Psoas muscle (tissue), 8 donors: ENCODE results near the gene AGRN. TPM values are rescaled to one million over a fixed set of nuclear protein-coding genes. Genes with fewer than 3 reads are reported as not detected.

Source experiments
- ATAC-seq, 4 donors: fragments of 200-7000 bp; cut with Tn5 transposase; one replicate each; pipeline ENCODE4 v1.9.1; 2020; ENCODE audit warnings: moderate library complexity in 3 of 4, mild to moderate bottlenecking in 2 of 4
- DNase-seq, 2 donors: peaks; one replicate each; pipeline ENCODE4 v3.0.0-alpha.2; 2020
- H3K27ac ChIP-seq: fragments of 200-600 bp; one replicate; pipeline ENCODE4 v1.8.0; 2022
- H3K27me3 ChIP-seq, 3 donors: fragments of 200-600 bp in 1 of 3; one replicate each; pipeline versions ENCODE4 v1.6.1 to v1.8.0; 2013 to 2022; ENCODE audit warnings: low read length in 2 of 3, mild to moderate bottlenecking in 2 of 3, moderate library complexity in 1 of 3; ENCODE audit not compliant: insufficient read depth in 3 of 3
- H3K36me3 ChIP-seq, 2 donors: fragments of 200-600 bp in 1 of 2; one replicate each; pipeline versions ENCODE4 v1.6.1 to v1.8.0; 2013 to 2022; ENCODE audit warnings: low read depth in 1 of 2, mild to moderate bottlenecking in 1 of 2, moderate library complexity in 1 of 2; ENCODE audit not compliant: insufficient read depth in 1 of 2
- H3K4me1 ChIP-seq: fragments of 200-600 bp; one replicate; pipeline ENCODE4 v1.8.0; 2022
- H3K4me3 ChIP-seq: fragments of 200-600 bp; one replicate; pipeline ENCODE4 v1.8.0; 2022; ENCODE audit warnings: mild to moderate bottlenecking
- H3K9me3 ChIP-seq: fragments of 200-600 bp; one replicate; pipeline ENCODE4 v1.8.0; 2022
- CTCF ChIP-seq: fragments of 200-600 bp; IDR thresholded peaks from one replicate; pipeline ENCODE4 v1.8.0; 2022; ENCODE audit warnings: antibody characterized with exemption
- WGBS, 3 donors: extraction: QIAGEN DNeasy Blood & Tissue Kit; methylation state at CpG; one replicate each; pipeline versions ENCODE4 v1.1.6 to v1.1.7; 2013; 5-methylcytosine and 5-hydroxymethylcytosine counted together
- intact Hi-C, 2 donors: fragments of 100-400 bp; cut with DNase I; formaldehyde crosslinking; loops; one replicate each; pipeline versions ENCODE4 v1.11.0 to v1.14.2; 2022
- polyA plus RNA-seq, 3 donors: library from polyadenylated mRNA; stranded (reverse); fragments of 200-250 nt; gene quantifications; one replicate each; pipeline ENCODE4 v1.2.3, GENCODE V29; 2013
- total RNA-seq, 4 donors: library from RNA; stranded (reverse); fragmentation: NEBNext Ultra II Directional in 2 of 4; extraction: Animal tissue kit (Norgen Biotek cat#: 25700) in 2 of 4; gene quantifications; one replicate each; pipeline versions ENCODE4 v1.2.1 to v1.2.4, GENCODE V29; 2021 to 2023
- donor health status: healthy with polysubstance abuse.
- donor health status: DM: no; HTN: no; CAD: no; lungs with moderate emphysema.
- donor health status: Bipolar disorder and iron deficiency.
- donor health status: healthy.
- donor health status: DM: yes; HTN: yes; CAD: no.
- donor health status: DM: no; HTN: no; CAD: no.
- donor health status: DM: no; HTN: no; CAD: no.
- donor health status: DM: yes; HTN: yes; CAD: no.

The AGRN gene
- total and polyA plus RNA-seq, 7 donors: 1.3 to 5.4 (median 3.4) TPM

- Histone ChIP-seq H3K9me3 (no peaks in the 10 kb centered on the region), H3K27me3 (peaks cover 0 to 10% (median 0%) of the 10 kb centered on the region in 3 donors), H3K4me1 (no peaks in the 10 kb centered on the region), H3K36me3 (no peaks in the 10 kb centered on the region), H3K4me3 (no peak overlapping the region), H3K27ac (no peak overlapping the region)
- no peak for ATAC-seq
- peak; percentile 12 to 47 for DNase-seq
- intact Hi-C loops: no loop called here
- TF ChIP-seq CTCF: no peak
- WGBS, 3 donors: 87% methylated on average over 3 of the region's 3 CpGs; no CpG with 5 or more reads in 1 of the 3 donors
Observed at GRCh38 chr1:997713-997992, 22.3 kb upstream of the AGRN start.

- Histone ChIP-seq H3K27me3 (peaks cover 0 to 10% (median 0%) of the 10 kb centered on the region in 3 donors), H3K36me3 (no peaks in the 10 kb centered on the region), H3K27ac (no peak overlapping the region), H3K9me3 (no peaks in the 10 kb centered on the region), H3K4me1 (no peaks in the 10 kb centered on the region), H3K4me3 (peak overlapping the region; percentile 81)
- no peak for TF ChIP-seq CTCF
- intact Hi-C loops: loop anchor here in 1 of 2 donors (2.0 kb wide), 1 partner anchor 13 kb away; no protein-coding TSS in a partner anchor
- DNase-seq (peak; percentile 12 to 50), ATAC-seq (no peak)
- WGBS, 3 donors: 53 to 64% (median 54%) methylated on average over 59 to 75 of the region's 75 CpGs
Observed at GRCh38 chr1:997993-998744, 21.8 kb upstream of the AGRN start.

GRCh38 chr1:998745-998994, 21.2 kb upstream of the AGRN start:
- intact Hi-C loops: loop anchor here in 1 of 2 donors (2.0 kb wide), 1 partner anchor 14 kb away; no protein-coding TSS in a partner anchor
- Histone ChIP-seq H3K27ac (peak overlapping the region; percentile 17), H3K4me3 (peak overlapping the region; percentile 81), H3K4me1 (no peaks in the 10 kb centered on the region), H3K27me3 (peaks cover 0 to 10% (median 0%) of the 10 kb centered on the region in 3 donors), H3K9me3 (no peaks in the 10 kb centered on the region), H3K36me3 (no peaks in the 10 kb centered on the region)
- WGBS, 3 donors: 0 to 12% (median 8%) methylated on average over 4 to 27 of the region's 27 CpGs
- ATAC-seq: no peak
- TF ChIP-seq CTCF: no peak
- DNase-seq: no peak

GRCh38 chr1:998995-999724, 20.8 kb upstream of the AGRN start:
- peak overlapping the region; percentile 92 for H3K27ac ChIP-seq
- H3K27me3 ChIP-seq: peaks cover 0 to 10% (median 0%) of the 10 kb centered on the region in 3 donors
- H3K4me3 ChIP-seq: peak overlapping the region; percentile 81
- DNase-seq (peak; percentile 34 to 63), ATAC-seq (no peak)
- TF ChIP-seq CTCF: no peak
- 0 to 1% (median 0%) methylated on average over 47 to 86 of the region's 86 CpGs for WGBS, 3 donors
- no peaks in the 10 kb centered on the region for H3K36me3 ChIP-seq
- intact Hi-C loops: loop anchor here in 1 of 2 donors (2.0 kb wide), 1 partner anchor 14 kb away; no protein-coding TSS in a partner anchor
- H3K4me1 ChIP-seq: no peaks in the 10 kb centered on the region
- no peaks in the 10 kb centered on the region for H3K9me3 ChIP-seq
